GM23248 (cell line): Measurements from ENCODE around the gene SEMA4D. TPM values are rescaled to one million over a fixed set of nuclear protein-coding genes. Genes with fewer than 3 reads are reported as not detected.

Experiments used
- DNase-seq: peaks from one replicate; pipeline ENCODE4 v3.0.0-alpha.2; 2015
- H2AFZ ChIP-seq: fragments of 200-600 bp; sonication (generic); 2 replicates; pipeline ENCODE4 v1.6.1; 2016; ENCODE audit warnings: antibody characterized with exemption
- H3F3A ChIP-seq: fragments of 200-600 bp; sonication (generic); 2 replicates; pipeline ENCODE4 v1.6.1; 2016; ENCODE audit warnings: mild to moderate bottlenecking, antibody characterized with exemption, mixed run types; ENCODE audit not compliant: insufficient read depth
- H3K27ac ChIP-seq: fragments of 200-600 bp; sonication (generic); 2 replicates; pipeline ENCODE4 v1.5.1; 2016; ENCODE audit warnings: mild to moderate bottlenecking
- H3K27me3 ChIP-seq: fragments of 200-600 bp; sonication (generic); replicated peaks from 2 replicates; pipeline ENCODE4 v1.6.1; 2016; ENCODE audit warnings: mild to moderate bottlenecking; ENCODE audit not compliant: insufficient read depth
- H3K36me3 ChIP-seq: fragments of 200-600 bp; sonication (generic); 2 replicates; pipeline ENCODE4 v1.6.1; 2016; ENCODE audit warnings: low read depth, mild to moderate bottlenecking
- H3K4me1 ChIP-seq: fragments of 200-600 bp; sonication (generic); 2 replicates; pipeline ENCODE4 v1.6.1; 2016; ENCODE audit warnings: mild to moderate bottlenecking; ENCODE audit not compliant: insufficient read depth
- H3K4me2 ChIP-seq: fragments of 200-600 bp; sonication (generic); one replicate; pipeline ENCODE4 v1.6.1; 2016; ENCODE audit warnings: mild to moderate bottlenecking; ENCODE audit not compliant: unreplicated experiment
- H3K4me3 ChIP-seq: fragments of 200-600 bp; sonication (generic); 2 replicates; pipeline ENCODE4 v1.5.1; 2016; ENCODE audit warnings: mild to moderate bottlenecking
- H3K79me2 ChIP-seq: fragments of 200-600 bp; sonication (generic); 2 replicates; pipeline ENCODE4 v1.6.1; 2016; ENCODE audit warnings: mild to moderate bottlenecking; ENCODE audit not compliant: insufficient read depth
- H3K9ac ChIP-seq: fragments of 200-600 bp; sonication (generic); 2 replicates; pipeline ENCODE4 v1.6.1; 2016; ENCODE audit warnings: mild to moderate bottlenecking
- H3K9me2 ChIP-seq: fragments of 200-600 bp; sonication (generic); 2 replicates; pipeline ENCODE4 v1.6.1; 2016; ENCODE audit warnings: mixed run types, mild to moderate bottlenecking, moderate library complexity; ENCODE audit not compliant: insufficient read depth
- H3K9me3 ChIP-seq: fragments of 200-600 bp; sonication (generic); one replicate; pipeline ENCODE4 v1.6.1; 2017; ENCODE audit warnings: low read depth
- H4K20me1 ChIP-seq: fragments of 200-600 bp; sonication (generic); 2 replicates; pipeline ENCODE4 v1.6.0; 2016; ENCODE audit not compliant: insufficient read depth
- EZH2 ChIP-seq: fragments of 200-600 bp; sonication (generic); IDR thresholded peaks from 2 replicates; pipeline ENCODE4 v1.6.1; 2018; ENCODE audit warnings: antibody characterized with exemption, mild to moderate bottlenecking; ENCODE audit not compliant: insufficient read depth, poor library complexity, severe bottlenecking
- EZH2phosphoT487 ChIP-seq: fragments of 200-600 bp; sonication (generic); IDR thresholded peaks from 2 replicates; pipeline ENCODE4 v1.6.1; 2018; ENCODE audit warnings: antibody characterized with exemption, moderate library complexity, mild to moderate bottlenecking, low read depth; ENCODE audit not compliant: insufficient read depth
- WGBS, 2 experiments: methylation state at CpG; one replicate each; pipeline ENCODE4 v1.1.6; 2015 to 2017; ENCODE audit warnings: low lambda C conversion rate in 2 of 2, low coverage in 1 of 2; ENCODE audit errors: missing lambda C conversion rate in 2 of 2; 5-methylcytosine and 5-hydroxymethylcytosine counted together
- in situ Hi-C: fragments of 300-500 bp; cut with MboI; formaldehyde crosslinking; loops from 2 replicates; pipeline ENCODE4 v1.15.0; 2020
- polyA plus RNA-seq: library from polyadenylated mRNA; unstranded; fragments of >200 nt; fragmentation: Nextera tagmentation; extraction: Ambion mirVana; gene quantifications from 2 replicates; pipeline ENCODE4 v1.2.1, GENCODE V29; 2016
- total RNA-seq: library from RNA; depleted of rRNA; stranded (reverse); fragments of >200 nt; shearing (Covaris generic); gene quantifications from 2 replicates; pipeline ENCODE4 v1.2.3, GENCODE V29; 2014

SEMA4D gene
- total and polyA plus RNA-seq, 2 experiments from 2014 or later: 0.11 TPM

DNA sequence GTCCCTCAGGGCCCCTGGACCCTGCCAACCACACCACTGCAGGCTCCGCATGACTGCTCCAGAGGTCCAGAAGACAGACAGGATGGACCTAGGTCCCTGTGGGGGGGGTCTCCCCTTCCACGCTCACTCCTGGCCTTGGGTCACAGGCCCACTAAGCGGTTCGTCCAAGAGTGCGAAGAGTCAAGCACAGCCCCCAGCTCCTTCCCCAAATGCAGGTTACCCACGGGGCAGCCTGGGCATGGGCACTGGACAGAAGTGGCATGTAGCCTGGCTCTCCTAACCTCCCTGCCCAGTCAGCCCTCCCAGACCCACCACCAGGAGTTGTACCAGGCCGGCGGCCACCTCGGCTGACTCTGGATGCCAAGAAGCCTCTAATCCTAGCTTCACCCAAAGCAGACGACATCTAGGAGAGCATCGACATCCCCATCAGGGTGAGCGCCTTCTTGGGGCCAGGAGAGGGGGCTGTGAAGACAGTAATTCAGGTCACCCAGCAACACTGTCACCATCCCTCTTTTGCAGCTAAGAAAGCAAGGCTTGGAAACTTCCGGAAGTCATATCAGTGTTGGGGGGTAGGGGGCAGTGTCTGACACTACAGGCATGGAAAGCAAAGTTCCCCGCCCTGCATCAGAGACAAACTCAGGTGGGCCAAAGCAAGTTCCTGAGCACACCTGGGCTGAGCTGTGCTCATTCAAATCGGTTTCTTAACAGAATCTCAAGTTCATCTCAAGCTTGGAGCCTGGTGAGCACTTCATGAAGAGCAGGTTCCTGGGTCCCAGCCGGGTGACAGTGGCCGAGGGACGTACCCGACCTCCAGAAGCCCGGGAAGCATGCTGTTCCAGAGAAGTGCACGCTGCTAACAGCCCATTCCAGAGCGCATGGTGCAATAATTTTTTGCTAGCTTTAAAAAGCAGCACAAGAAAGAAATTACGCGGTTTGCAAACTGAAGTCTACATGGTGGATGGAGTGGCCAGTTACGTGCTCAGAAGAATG is 68.7 kb downstream of the SEMA4D start:
- Histone ChIP-seq H4K20me1 (no peaks in the 10 kb centered on the region), H3F3A (no peaks in the 10 kb centered on the region), H3K27ac (no peak overlapping the region), H3K4me1 (peaks cover 6% of the 10 kb centered on the region; the same call in 1 of the 2 replicates), H3K9me3 (no peaks in the 10 kb centered on the region), H3K9ac (no peak overlapping the region), H3K9me2 (no peaks in the 10 kb centered on the region), H3K4me2 (no peak overlapping the region), H3K4me3 (no peak overlapping the region), H2AFZ (no peak overlapping the region), H3K36me3 (no peaks in the 10 kb centered on the region), H3K79me2 (no peaks in the 10 kb centered on the region), H3K27me3 (no peaks in the 10 kb centered on the region)
- TF ChIP-seq EZH2: no peak
- TF ChIP-seq EZH2phosphoT487: no peak
- in situ Hi-C loops: no loop called here
- 86 to 88% methylated on average over 25 of the region's 25 CpGs for WGBS, 2 experiments
- no peak for DNase-seq

DNA sequence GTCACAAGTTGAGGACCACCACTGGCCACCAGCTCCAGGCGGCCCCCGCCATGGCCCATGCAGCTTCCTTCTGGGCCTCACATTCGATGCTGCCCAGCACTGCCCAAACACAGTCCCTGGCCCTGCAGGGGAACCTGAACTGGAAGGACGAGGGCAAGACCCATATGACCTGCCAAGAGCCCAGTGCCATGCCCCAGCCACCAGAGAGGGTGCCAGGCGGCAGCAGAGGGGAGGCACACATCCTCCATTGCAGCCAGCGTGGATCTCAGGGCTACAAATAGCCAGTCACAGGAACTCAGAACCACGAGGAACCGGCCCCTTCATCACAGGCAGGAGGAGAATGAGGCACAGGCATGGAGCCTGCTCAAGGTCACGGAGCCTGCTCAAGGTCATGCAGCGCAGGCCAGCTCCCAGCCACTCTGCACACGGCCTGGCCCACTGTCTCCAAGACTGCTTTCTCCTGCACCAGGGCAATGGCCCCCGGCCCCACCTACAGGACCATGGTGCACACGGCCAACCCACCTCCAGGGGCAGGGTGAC is 69.6 kb downstream of the SEMA4D start:
- TF ChIP-seq EZH2: no peak
- TF ChIP-seq EZH2phosphoT487: no peak
- no peak overlapping the region for H3K9ac ChIP-seq
- no peaks in the 10 kb centered on the region for H3F3A ChIP-seq
- H3K4me1 ChIP-seq: peaks cover 6% of the 10 kb centered on the region; the same call in 1 of the 2 replicates
- no peaks in the 10 kb centered on the region for H3K79me2 ChIP-seq
- no peak for DNase-seq
- no peak overlapping the region for H3K27ac ChIP-seq
- no peaks in the 10 kb centered on the region for H3K9me3 ChIP-seq
- no peak overlapping the region for H3K4me2 ChIP-seq
- 82 to 84% methylated on average over 13 of the region's 13 CpGs for WGBS, 2 experiments
- no peaks in the 10 kb centered on the region for H3K36me3 ChIP-seq
- H3K27me3 ChIP-seq: no peaks in the 10 kb centered on the region
- no peak overlapping the region for H3K4me3 ChIP-seq
- in situ Hi-C loops: no loop called here
- no peak overlapping the region for H2AFZ ChIP-seq
- H4K20me1 ChIP-seq: no peaks in the 10 kb centered on the region
- H3K9me2 ChIP-seq: no peaks in the 10 kb centered on the region

DNA sequence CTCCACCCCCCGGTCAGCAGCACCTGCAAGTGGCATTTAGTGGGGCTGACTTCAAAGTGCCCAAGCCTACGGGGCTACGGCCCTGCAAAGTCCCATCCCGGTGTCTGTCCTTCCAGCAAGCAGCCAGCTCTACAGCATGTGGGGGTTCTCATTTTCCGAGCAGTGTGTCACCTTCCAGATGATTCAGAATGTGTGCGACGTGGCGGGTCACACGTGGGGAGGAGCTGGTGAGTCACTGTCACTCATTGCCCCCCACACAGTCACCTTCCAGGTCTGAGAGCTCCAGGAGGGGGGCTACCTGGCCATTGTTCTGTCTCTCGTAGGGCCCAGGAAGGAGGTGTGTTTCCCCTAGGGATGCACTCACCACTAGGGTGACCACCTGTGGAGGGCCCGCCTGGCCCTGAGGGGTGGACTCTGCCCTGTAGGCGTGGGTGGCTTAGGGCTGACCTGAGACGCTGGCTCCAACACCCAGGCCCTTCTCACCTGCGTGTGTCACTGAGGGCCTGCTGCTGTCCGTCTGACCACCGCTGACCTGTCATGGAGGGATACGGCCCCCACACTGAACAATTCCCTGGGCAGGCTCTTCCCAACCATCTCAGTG is 70.2 kb downstream of the SEMA4D start:
- no peak overlapping the region for H3K9ac ChIP-seq
- H2AFZ ChIP-seq: no peak overlapping the region
- in situ Hi-C loops: no loop called here
- DNase-seq: peak; percentile 47
- H3K4me2 ChIP-seq: no peak overlapping the region
- no peak for TF ChIP-seq EZH2phosphoT487
- TF ChIP-seq EZH2: no peak
- H3K36me3 ChIP-seq: no peaks in the 10 kb centered on the region
- H3K79me2 ChIP-seq: no peaks in the 10 kb centered on the region
- H3K9me3 ChIP-seq: no peaks in the 10 kb centered on the region
- H3K4me3 ChIP-seq: no peak overlapping the region
- H3K4me1 ChIP-seq: peaks cover 6% of the 10 kb centered on the region; the same call in 1 of the 2 replicates
- H3K27me3 ChIP-seq: no peaks in the 10 kb centered on the region
- no peaks in the 10 kb centered on the region for H4K20me1 ChIP-seq
- no peaks in the 10 kb centered on the region for H3K9me2 ChIP-seq
- no peaks in the 10 kb centered on the region for H3F3A ChIP-seq
- H3K27ac ChIP-seq: no peak overlapping the region
- 69 to 74% methylated on average over 17 of the region's 17 CpGs for WGBS, 2 experiments

DNA sequence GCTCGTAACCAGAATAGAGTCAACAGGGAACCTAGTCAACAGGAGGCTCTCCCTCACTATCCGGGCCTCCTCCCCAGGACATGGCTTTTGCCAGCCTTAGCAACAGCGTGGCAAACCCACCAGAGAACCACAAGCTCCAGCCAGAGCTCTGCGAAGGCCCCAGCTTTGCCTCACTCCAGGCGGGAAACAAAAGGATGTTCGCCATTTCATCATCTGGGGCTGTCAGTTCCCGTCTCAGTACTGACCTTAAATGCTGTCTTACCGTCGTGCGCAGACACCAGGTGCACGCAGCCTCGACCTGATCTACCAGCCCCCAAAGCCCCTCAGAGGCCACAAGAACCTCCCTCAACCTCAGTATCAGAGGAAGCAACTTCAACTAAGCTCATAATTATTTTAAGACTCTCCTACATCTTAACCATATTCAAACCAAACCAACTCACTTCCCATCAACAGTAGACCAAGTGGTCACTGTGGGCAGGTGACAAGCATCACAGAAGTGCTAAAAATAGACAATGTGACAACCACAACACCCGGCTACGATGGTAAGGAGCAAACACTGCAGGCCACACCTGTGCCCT is 71.4 kb downstream of the SEMA4D start:
- Histone ChIP-seq H3K79me2 (no peaks in the 10 kb centered on the region), H3K27me3 (no peaks in the 10 kb centered on the region), H3K9me3 (no peaks in the 10 kb centered on the region), H3F3A (no peaks in the 10 kb centered on the region), H3K27ac (no peak overlapping the region), H3K9ac (no peak overlapping the region), H3K4me3 (no peak overlapping the region), H4K20me1 (no peaks in the 10 kb centered on the region), H3K4me1 (peaks cover 11% of the 10 kb centered on the region), H2AFZ (no peak overlapping the region), H3K4me2 (no peak overlapping the region), H3K9me2 (no peaks in the 10 kb centered on the region), H3K36me3 (no peaks in the 10 kb centered on the region)
- in situ Hi-C loops: no loop called here
- no peak for TF ChIP-seq EZH2
- TF ChIP-seq EZH2phosphoT487: no peak
- WGBS, 2 experiments: 70 to 74% methylated on average over 14 of the region's 14 CpGs
- no peak for DNase-seq
